GM10248 (cell line): ENCODE data around the gene LENG8.

ENCODE experiments used
- CTCF ChIA-PET: fragments of 300-600 bp; sonication (Branson Sonifier 250); formaldehyde crosslinking; extraction: SDS; loops from one replicate; lab custom pipeline; 2021; ENCODE audit warnings: antibody characterized with exemption; lab: Yijun Ruan, JAX
- POLR2A ChIA-PET: fragments of 350-650 bp; sonication (Branson Sonifier 250); formaldehyde crosslinking; extraction: SDS; loops from one replicate; lab custom pipeline; 2020; ENCODE audit warnings: antibody characterized with exemption; lab: Yijun Ruan, JAX
- DNase-seq: peaks from one replicate; pipeline ENCODE4 v3.0.0; 2012; ENCODE audit errors: extremely low spot score
- CTCF ChIP-seq: IDR thresholded peaks from 2 replicates; pipeline ENCODE4 v1.5.1; 2012; ENCODE audit warnings: mild to moderate bottlenecking, low read depth; ENCODE audit errors: extremely low read depth, missing control alignments, control extremely low read depth

The LENG8 gene

GRCh38 chr19:54452626-54453025 lies 3.6 kb downstream of the LENG8 start:
- ChIA-PET POLR2A (interaction anchor here (2.3 kb wide), 1 partner anchor 11 kb away, joined by 12 read pairs; the partner anchor contains the start of gene LENG9), CTCF (no interaction called here)
- TF ChIP-seq CTCF, result no peak
- DNase-seq, result no peak

- no peak for TF ChIP-seq CTCF
- ChIA-PET POLR2A (interaction anchor here (2.3 kb wide), 1 partner anchor 9 kb away, joined by 12 read pairs; the partner anchor contains the start of gene LENG9), CTCF (interaction anchor here (1.3 kb wide), 1 partner anchor 10 kb away, joined by 4 read pairs; the partner anchor contains the start of gene LENG9)
- no peak for DNase-seq
Measured at GRCh38 chr19:54453921-54454780, 5.2 kb downstream of the LENG8 start.

- CTCF ChIA-PET, result no interaction called here
Measured at GRCh38 chr19:54454781-54455675, 6.0 kb downstream of the LENG8 start.

DNA sequence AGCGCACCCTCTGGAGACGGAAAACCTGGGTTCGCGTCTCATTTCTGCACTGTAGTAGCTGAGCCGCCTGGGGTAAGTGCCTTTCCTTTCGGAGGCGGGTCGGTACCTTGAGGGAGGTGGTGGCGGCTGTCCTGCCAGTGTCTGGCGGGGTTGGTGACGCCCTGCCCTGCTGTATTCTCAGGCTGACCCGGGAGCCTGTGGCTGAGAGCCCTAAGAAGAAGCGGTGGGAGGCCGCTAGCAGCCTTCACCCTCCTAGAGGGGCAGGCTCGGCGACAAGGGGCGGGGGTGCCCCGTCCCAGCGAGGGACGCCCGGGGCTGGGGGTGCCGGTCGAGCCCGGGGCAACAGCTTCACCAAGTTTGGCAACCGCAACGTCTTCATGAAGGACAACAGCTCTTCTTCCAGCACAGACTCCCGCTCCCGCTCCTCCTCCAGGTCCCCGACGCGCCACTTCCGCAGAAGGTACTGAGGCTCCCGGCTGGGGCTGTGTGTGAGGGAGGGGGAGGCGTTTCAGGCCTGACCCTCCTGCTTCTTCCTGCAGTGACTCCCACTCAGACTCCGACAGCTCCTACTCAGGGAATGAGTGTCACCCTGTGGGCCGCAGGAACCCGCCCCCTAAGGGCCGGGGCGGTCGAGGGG lies 6.9 kb downstream of the LENG8 start:
- no peak for DNase-seq
- TF ChIP-seq CTCF, result no peak
- ChIA-PET POLR2A (no interaction called here), CTCF (no interaction called here)

More at GRCh38 chr19:54454781-54455675, 6.0 kb downstream of the LENG8 start:
- POLR2A ChIA-PET, result interaction anchor here (0.6 to 2.3 kb wide), 2 partner anchors 8 to 21 kb away, joined by 3 to 12 read pairs; partner anchors contain the start of gene LENG9
- TF ChIP-seq CTCF, result no peak
- no peak for DNase-seq

DNA sequence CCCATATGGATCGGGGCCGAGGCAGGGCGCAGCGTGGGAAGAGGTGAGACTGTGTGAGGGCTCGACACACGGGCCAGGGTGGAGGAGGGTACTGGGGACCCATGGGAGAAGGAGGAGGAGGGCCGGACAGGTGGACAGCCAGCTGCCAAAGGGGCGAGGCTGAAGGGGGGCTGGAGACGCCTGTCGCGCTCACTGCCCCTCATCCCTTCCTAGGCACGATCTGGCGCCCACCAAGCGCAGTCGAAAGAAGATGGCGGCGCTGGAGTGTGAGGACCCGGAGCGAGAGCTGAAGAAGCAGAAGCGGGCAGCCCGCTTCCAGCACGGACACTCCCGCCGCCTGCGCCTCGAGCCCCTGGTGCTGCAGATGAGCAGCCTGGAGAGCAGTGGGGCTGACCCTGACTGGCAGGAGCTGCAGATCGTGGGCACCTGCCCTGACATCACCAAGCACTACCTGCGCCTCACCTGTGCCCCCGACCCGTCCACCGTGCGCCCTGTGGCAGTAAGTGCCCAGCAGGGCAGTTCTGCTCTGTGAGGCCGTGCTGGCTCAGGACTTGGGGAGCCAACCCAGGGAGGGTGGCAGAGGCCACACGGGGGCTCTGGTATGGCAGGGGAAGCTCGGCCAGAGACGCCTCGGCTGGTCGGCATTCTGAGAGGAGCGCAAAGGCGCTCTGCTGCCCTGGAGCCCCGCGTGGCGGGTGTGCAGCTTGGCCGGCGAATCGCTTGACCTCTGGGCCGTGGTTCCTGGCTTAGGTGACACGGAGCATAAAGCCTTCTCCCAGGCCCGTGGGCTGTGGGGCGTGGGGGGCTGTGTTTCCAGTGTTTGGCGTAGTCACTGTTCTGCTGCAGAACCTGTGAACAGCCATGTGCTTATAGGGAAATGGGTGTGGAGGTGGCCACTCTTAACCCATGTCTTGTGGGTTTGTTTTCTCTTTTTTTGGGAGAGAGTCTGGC lies 7.7 kb downstream of the LENG8 start:
- POLR2A ChIA-PET, result no interaction called here
- TF ChIP-seq CTCF, result no peak
- CTCF ChIA-PET, result no interaction called here
- no peak for DNase-seq
